ENCODE measurements around the gene BTN2A1.

The BTN2A1 gene

GRCh38 chr6:26501482-26501986, 43.8 kb downstream of the BTN2A1 start:
- Histone ChIP-seq H2BK120ac (ENCODE audit: insufficient read depth, low read length, poor library complexity) (no peak overlapping the region), H3K4ac (ENCODE audit: low read depth, low read length) (no peak overlapping the region), H3K79me2 (ENCODE audit: control insufficient read depth, insufficient read depth, low read length, poor library complexity) (no peaks in the 10 kb centered on the region), H4K91ac (ENCODE audit: low read depth, low read length) (no peak overlapping the region), H3K9me3 (ENCODE audit: insufficient read depth, low read depth, low read length) (peaks cover 3% of the 10 kb centered on the region), H3K79me1 (ENCODE audit: low read length) (no peaks in the 10 kb centered on the region), H3K4me3 (ENCODE audit: low read depth, low read length) (peak overlapping the region; percentile 11), H3K27me3 (ENCODE audit: insufficient read depth, low read length) (peaks cover 15% of the 10 kb centered on the region), H3K4me2 (ENCODE audit: low read length) (peak overlapping the region; percentile 35), H3K27ac (ENCODE audit: low read depth, low read length) (no peak overlapping the region), H2BK5ac (ENCODE audit: low read depth, low read length, poor library complexity) (no peak overlapping the region), H4K12ac (ENCODE audit: low read depth, low read length) (no peak overlapping the region), H3K18ac (ENCODE audit: low read length) (no peak overlapping the region), H4K8ac (ENCODE audit: low read depth, low read length) (no peak overlapping the region), H3K4me1 (ENCODE audit: control insufficient read depth in 1 of 2, insufficient read depth in 2 of 2, low read length in 2 of 2) (peaks cover 5% of the 10 kb centered on the region in 2 experiments), H2AK5ac (ENCODE audit: low read length) (no peak overlapping the region), H3K36me3 (ENCODE audit: control insufficient read depth in 1 of 2, insufficient read depth in 2 of 2, low read length in 2 of 2) (no peaks in the 10 kb centered on the region), H3K23ac (ENCODE audit: low read length) (no peak overlapping the region), H3K14ac (ENCODE audit: low read length) (no peak overlapping the region), H2AFZ (ENCODE audit: insufficient read depth, low read length, poor library complexity) (peak overlapping the region; percentile 35), H2BK12ac (ENCODE audit: low read length) (no peak overlapping the region), H3K9ac (ENCODE audit: low read length) (no peak overlapping the region)
- DNase-seq: peak in 1 of 2 donors; percentile 29
- WGBS (ENCODE audit: extremely low coverage, insufficient coverage, insufficient read length): no CpG with 5 or more reads among the region's 49 CpGs

GRCh38 chr6:26502165-26502564, 44.4 kb downstream of the BTN2A1 start:
- H3K23ac ChIP-seq (ENCODE audit: low read length): no peak overlapping the region
- no peaks in the 10 kb centered on the region for H3K79me2 ChIP-seq (ENCODE audit: control insufficient read depth, insufficient read depth, low read length, poor library complexity)

GRCh38 chr6:26502626-26503025, 44.9 kb downstream of the BTN2A1 start:
- WGBS (ENCODE audit: extremely low coverage, insufficient coverage, insufficient read length): no CpG with 5 or more reads among the region's 3 CpGs
- H3K4me2 ChIP-seq (ENCODE audit: low read length): no peak overlapping the region
- H2BK5ac ChIP-seq (ENCODE audit: low read depth, low read length, poor library complexity): no peak overlapping the region

More at GRCh38 chr6:26502165-26502564, 44.4 kb downstream of the BTN2A1 start:
- Histone ChIP-seq H3K9ac (ENCODE audit: low read length) (no peak overlapping the region), H3K18ac (ENCODE audit: low read length) (no peak overlapping the region), H4K8ac (ENCODE audit: low read depth, low read length) (no peak overlapping the region), H3K4ac (ENCODE audit: low read depth, low read length) (no peak overlapping the region), H2AFZ (ENCODE audit: insufficient read depth, low read length, poor library complexity) (no peak overlapping the region), H2AK5ac (ENCODE audit: low read length) (no peak overlapping the region), H3K9me3 (ENCODE audit: insufficient read depth, low read depth, low read length) (peaks cover 3% of the 10 kb centered on the region), H4K91ac (ENCODE audit: low read depth, low read length) (no peak overlapping the region), H3K36me3 (ENCODE audit: control insufficient read depth in 1 of 2, insufficient read depth in 2 of 2, low read length in 2 of 2) (no peaks in the 10 kb centered on the region), H3K4me3 (ENCODE audit: low read depth, low read length) (no peak overlapping the region), H4K12ac (ENCODE audit: low read depth, low read length) (no peak overlapping the region), H3K4me2 (ENCODE audit: low read length) (no peak overlapping the region), H3K27ac (ENCODE audit: low read depth, low read length) (no peak overlapping the region), H3K14ac (ENCODE audit: low read length) (no peak overlapping the region), H2BK12ac (ENCODE audit: low read length) (no peak overlapping the region), H2BK120ac (ENCODE audit: insufficient read depth, low read length, poor library complexity) (no peak overlapping the region), H3K4me1 (ENCODE audit: control insufficient read depth in 1 of 2, insufficient read depth in 2 of 2, low read length in 2 of 2) (peaks cover 5% of the 10 kb centered on the region in 2 experiments), H3K27me3 (ENCODE audit: insufficient read depth, low read length) (peaks cover 15% of the 10 kb centered on the region), H2BK5ac (ENCODE audit: low read depth, low read length, poor library complexity) (no peak overlapping the region), H3K79me1 (ENCODE audit: low read length) (no peaks in the 10 kb centered on the region)
- DNase-seq: no peak

GRCh38 chr6:26507658-26508057, 49.9 kb downstream of the BTN2A1 start:
- Histone ChIP-seq H3K18ac (ENCODE audit: low read length) (no peak overlapping the region), H3K36me3 (ENCODE audit: control insufficient read depth in 1 of 2, insufficient read depth in 2 of 2, low read length in 2 of 2) (no peaks in the 10 kb centered on the region), H3K4me2 (ENCODE audit: low read length) (no peak overlapping the region), H3K9ac (ENCODE audit: low read length) (no peak overlapping the region), H3K27ac (ENCODE audit: low read depth, low read length) (no peak overlapping the region), H3K14ac (ENCODE audit: low read length) (no peak overlapping the region), H2BK12ac (ENCODE audit: low read length) (no peak overlapping the region), H3K4ac (ENCODE audit: low read depth, low read length) (no peak overlapping the region), H4K8ac (ENCODE audit: low read depth, low read length) (no peak overlapping the region), H2BK5ac (ENCODE audit: low read depth, low read length, poor library complexity) (no peak overlapping the region), H2AFZ (ENCODE audit: insufficient read depth, low read length, poor library complexity) (no peak overlapping the region), H3K27me3 (ENCODE audit: insufficient read depth, low read length) (no peaks in the 10 kb centered on the region), H3K4me1 (ENCODE audit: control insufficient read depth in 1 of 2, insufficient read depth in 2 of 2, low read length in 2 of 2) (no peaks in the 10 kb centered on the region), H3K23ac (ENCODE audit: low read length) (no peak overlapping the region), H3K4me3 (ENCODE audit: low read depth, low read length) (no peak overlapping the region), H4K12ac (ENCODE audit: low read depth, low read length) (no peak overlapping the region), H3K79me1 (ENCODE audit: low read length) (no peaks in the 10 kb centered on the region), H2AK5ac (ENCODE audit: low read length) (no peak overlapping the region), H2BK120ac (ENCODE audit: insufficient read depth, low read length, poor library complexity) (no peak overlapping the region), H4K91ac (ENCODE audit: low read depth, low read length) (no peak overlapping the region), H3K79me2 (ENCODE audit: control insufficient read depth, insufficient read depth, low read length, poor library complexity) (no peaks in the 10 kb centered on the region), H3K9me3 (ENCODE audit: insufficient read depth, low read depth, low read length) (no peaks in the 10 kb centered on the region)
- DNase-seq: no peak
- no CpG with 5 or more reads among the region's 3 CpGs for WGBS (ENCODE audit: extremely low coverage, insufficient coverage, insufficient read length)

More at GRCh38 chr6:26502626-26503025, 44.9 kb downstream of the BTN2A1 start:
- H3K18ac ChIP-seq (ENCODE audit: low read length): no peak overlapping the region
- H2AK5ac ChIP-seq (ENCODE audit: low read length): no peak overlapping the region
- H3K4me1 ChIP-seq (ENCODE audit: control insufficient read depth in 1 of 2, insufficient read depth in 2 of 2, low read length in 2 of 2): peaks cover 5% of the 10 kb centered on the region in 2 experiments
- H2BK12ac ChIP-seq (ENCODE audit: low read length): no peak overlapping the region
- H3K9me3 ChIP-seq (ENCODE audit: insufficient read depth, low read depth, low read length): peaks cover 3% of the 10 kb centered on the region
- no peak overlapping the region for H3K27ac ChIP-seq (ENCODE audit: low read depth, low read length)
- H3K27me3 ChIP-seq (ENCODE audit: insufficient read depth, low read length): peaks cover 15% of the 10 kb centered on the region
- H4K8ac ChIP-seq (ENCODE audit: low read depth, low read length): no peak overlapping the region
- no peaks in the 10 kb centered on the region for H3K79me1 ChIP-seq (ENCODE audit: low read length)
- H3K23ac ChIP-seq (ENCODE audit: low read length): no peak overlapping the region
- H2AFZ ChIP-seq (ENCODE audit: insufficient read depth, low read length, poor library complexity): no peak overlapping the region
- H4K12ac ChIP-seq (ENCODE audit: low read depth, low read length): no peak overlapping the region
- no peak overlapping the region for H4K91ac ChIP-seq (ENCODE audit: low read depth, low read length)
- H3K4ac ChIP-seq (ENCODE audit: low read depth, low read length): no peak overlapping the region
- no peak overlapping the region for H2BK120ac ChIP-seq (ENCODE audit: insufficient read depth, low read length, poor library complexity)
- H3K14ac ChIP-seq (ENCODE audit: low read length): no peak overlapping the region
- H3K9ac ChIP-seq (ENCODE audit: low read length): no peak overlapping the region
- H3K4me3 ChIP-seq (ENCODE audit: low read depth, low read length): no peak overlapping the region
- H3K79me2 ChIP-seq (ENCODE audit: control insufficient read depth, insufficient read depth, low read length, poor library complexity): no peaks in the 10 kb centered on the region
- no peak for DNase-seq
- H3K36me3 ChIP-seq (ENCODE audit: control insufficient read depth in 1 of 2, insufficient read depth in 2 of 2, low read length in 2 of 2): no peaks in the 10 kb centered on the region
